22Rv1 (cell line): ENCODE measurements around the gene ID4.
"Not testable (repeated sequence)": the region's sequence is repeated elsewhere in the genome, so short reads cannot be mapped to it uniquely, and the experiment has no call there.

Source experiments
- H3K27ac ChIP-seq: fragments of 450-650 bp; 2 replicates; pipeline ENCODE4 v1.5.1; 2017
- ZFX ChIP-seq: fragments of 450-650 bp; IDR thresholded peaks from 2 replicates; pipeline ENCODE4 v1.6.1; 2017; ENCODE audit warnings: antibody characterized with exemption, borderline replicate concordance
- TF ChIP-seq, protein P1 (sequence below): fragments of 450-650 bp; IDR thresholded peaks from 2 replicates; pipeline ENCODE4 v1.5.1; 2017; ENCODE audit warnings: mild to moderate bottlenecking

Gene ID4

DNA sequence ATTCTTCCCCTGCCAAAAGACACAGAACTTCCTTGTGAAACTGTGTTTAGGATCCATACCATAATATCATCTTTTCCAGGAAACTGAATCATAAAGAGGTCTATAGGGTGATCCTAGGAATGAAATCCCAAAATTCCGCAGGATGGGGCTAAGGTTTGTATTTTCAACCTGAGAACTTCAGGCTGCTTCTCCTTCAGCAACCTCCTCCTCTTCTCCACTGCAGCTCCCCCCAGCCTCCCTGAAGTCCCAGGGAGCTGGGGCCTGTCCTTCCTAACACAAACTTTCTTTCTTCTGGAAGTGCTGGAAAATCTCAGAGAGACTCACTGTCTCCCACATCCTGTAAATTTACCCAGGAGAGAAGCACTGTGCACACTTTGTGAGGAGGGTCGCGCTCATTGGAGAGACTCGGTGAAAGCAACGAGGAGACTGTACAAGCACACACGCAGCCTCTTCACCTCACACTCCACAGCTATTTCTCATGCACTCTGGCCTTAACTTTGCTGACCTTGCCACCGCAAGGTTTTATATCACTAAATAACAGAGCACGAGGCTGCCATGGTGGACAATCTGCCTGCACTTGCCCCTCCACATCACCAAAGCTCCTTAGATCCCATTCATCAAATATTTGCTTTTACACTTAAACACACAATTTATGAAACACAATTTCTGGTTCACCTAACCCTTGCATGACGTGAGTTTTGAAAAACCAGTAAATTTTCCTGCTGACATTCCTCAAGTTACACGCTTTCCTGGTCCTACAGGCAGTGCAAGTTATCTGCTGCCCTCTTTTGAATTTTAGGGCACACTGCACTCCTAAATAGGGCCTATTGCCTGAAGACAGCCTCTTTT is 14.3 kb downstream of the ID4 start:
- TF ChIP-seq, protein P1, sequence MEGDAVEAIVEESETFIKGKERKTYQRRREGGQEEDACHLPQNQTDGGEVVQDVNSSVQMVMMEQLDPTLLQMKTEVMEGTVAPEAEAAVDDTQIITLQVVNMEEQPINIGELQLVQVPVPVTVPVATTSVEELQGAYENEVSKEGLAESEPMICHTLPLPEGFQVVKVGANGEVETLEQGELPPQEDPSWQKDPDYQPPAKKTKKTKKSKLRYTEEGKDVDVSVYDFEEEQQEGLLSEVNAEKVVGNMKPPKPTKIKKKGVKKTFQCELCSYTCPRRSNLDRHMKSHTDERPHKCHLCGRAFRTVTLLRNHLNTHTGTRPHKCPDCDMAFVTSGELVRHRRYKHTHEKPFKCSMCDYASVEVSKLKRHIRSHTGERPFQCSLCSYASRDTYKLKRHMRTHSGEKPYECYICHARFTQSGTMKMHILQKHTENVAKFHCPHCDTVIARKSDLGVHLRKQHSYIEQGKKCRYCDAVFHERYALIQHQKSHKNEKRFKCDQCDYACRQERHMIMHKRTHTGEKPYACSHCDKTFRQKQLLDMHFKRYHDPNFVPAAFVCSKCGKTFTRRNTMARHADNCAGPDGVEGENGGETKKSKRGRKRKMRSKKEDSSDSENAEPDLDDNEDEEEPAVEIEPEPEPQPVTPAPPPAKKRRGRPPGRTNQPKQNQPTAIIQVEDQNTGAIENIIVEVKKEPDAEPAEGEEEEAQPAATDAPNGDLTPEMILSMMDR, result peak; percentile 91
- no peak for TF ChIP-seq ZFX
- peak overlapping the region; percentile 23; the same call in 1 of the 2 replicates for H3K27ac ChIP-seq

DNA sequence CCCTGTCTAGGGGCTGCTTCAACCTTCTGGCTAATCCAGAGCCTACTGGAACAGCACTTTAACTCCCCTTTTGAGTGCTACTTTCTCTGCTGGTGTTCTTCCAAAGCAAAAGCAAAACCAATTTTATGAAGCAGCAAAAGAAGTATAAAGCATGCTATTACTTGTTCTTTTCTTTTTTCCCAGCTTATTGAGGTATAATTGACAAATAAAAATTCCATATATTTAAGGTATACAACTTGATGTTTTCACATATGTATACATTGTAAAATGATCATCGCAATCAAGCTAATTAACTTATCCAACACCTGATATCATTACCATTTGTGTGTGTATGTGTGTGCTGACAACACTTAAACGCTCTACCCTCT is 14.9 kb downstream of the ID4 start:
- TF ChIP-seq, protein P1, result peak; percentile 60
- no peak for TF ChIP-seq ZFX
- no peak overlapping the region for H3K27ac ChIP-seq

GRCh38 chr6:19852927-19853326 is 15.8 kb downstream of the ID4 start:
- TF ChIP-seq, protein P1, result no peak
- TF ChIP-seq ZFX, result no peak
- no peak overlapping the region for H3K27ac ChIP-seq

- H3K27ac ChIP-seq, result not testable (repeated sequence)
These were observed 17.3 kb downstream of the ID4 start for GRCh38 chr6:19854421-19855015.

GRCh38 chr6:19855536-19855935 is 18.4 kb downstream of the ID4 start:
- TF ChIP-seq, protein P1, result no peak
- no peak overlapping the region for H3K27ac ChIP-seq

- no peak overlapping the region for H3K27ac ChIP-seq
- TF ChIP-seq, protein P1, result no peak
- TF ChIP-seq ZFX, result no peak
These were observed 20.0 kb downstream of the ID4 start for GRCh38 chr6:19857139-19857538.

DNA sequence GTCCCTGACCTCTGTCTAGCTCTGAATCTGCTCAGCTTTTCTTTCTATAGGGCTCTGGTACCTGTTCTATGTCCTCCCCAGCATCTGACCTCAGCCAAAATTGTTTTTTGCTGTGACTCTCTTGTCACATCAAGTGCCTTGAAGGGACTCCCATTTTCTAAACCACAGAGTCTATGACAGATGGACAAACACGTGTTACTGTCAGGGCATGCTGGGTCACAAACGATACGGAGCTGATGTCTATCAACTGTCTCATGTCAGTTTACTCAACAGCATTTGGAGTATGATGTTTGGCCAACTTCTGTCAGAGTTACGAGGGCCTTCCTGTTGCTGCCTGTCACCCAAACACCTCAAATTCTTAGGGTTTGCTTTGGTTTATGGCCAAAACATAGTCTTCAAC is 20.5 kb downstream of the ID4 start:
- no peak for TF ChIP-seq ZFX
- TF ChIP-seq, protein P1, result no peak
- H3K27ac ChIP-seq, result no peak overlapping the region
